ENCODE results near the gene XAF1.
"Not testable (repeated sequence)": the region's sequence is repeated elsewhere in the genome, so short reads cannot be mapped to it uniquely, and the experiment has no call there.

XAF1 gene, protein sequence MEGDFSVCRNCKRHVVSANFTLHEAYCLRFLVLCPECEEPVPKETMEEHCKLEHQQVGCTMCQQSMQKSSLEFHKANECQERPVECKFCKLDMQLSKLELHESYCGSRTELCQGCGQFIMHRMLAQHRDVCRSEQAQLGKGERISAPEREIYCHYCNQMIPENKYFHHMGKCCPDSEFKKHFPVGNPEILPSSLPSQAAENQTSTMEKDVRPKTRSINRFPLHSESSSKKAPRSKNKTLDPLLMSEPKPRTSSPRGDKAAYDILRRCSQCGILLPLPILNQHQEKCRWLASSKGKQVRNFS

GRCh38 chr17:6755731-6756184, at the start of gene XAF1:
Gene XAF1 (plus strand): TSS chr17:6756046. CDS start chr17:6756079, 33 bp downstream.
- peak; percentile 46 for DNase-seq

DNA sequence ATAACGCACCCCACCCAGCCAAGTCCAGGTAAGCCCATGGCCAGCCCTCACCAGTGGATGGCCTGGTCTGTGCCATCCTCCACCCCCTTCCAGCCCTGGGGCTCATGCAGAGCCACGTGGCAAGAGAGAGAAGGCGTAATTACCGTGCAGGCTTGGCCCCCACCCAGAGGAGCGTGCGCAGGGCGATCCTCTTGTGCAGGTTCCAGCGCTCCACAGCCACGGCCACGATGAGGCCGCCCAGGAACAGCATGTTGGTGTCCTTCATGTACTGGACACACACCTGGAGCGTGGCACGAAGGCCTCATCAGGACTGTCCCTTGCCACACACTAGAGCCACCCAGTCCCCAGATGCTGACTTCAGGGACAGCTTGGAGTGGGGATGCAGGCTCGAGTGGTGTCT, 49.3 kb upstream of the XAF1 start:
- no peak for DNase-seq

GRCh38 chr17:6706996-6707395, 48.9 kb upstream of the XAF1 start:
- DNase-seq, result no peak

DNA sequence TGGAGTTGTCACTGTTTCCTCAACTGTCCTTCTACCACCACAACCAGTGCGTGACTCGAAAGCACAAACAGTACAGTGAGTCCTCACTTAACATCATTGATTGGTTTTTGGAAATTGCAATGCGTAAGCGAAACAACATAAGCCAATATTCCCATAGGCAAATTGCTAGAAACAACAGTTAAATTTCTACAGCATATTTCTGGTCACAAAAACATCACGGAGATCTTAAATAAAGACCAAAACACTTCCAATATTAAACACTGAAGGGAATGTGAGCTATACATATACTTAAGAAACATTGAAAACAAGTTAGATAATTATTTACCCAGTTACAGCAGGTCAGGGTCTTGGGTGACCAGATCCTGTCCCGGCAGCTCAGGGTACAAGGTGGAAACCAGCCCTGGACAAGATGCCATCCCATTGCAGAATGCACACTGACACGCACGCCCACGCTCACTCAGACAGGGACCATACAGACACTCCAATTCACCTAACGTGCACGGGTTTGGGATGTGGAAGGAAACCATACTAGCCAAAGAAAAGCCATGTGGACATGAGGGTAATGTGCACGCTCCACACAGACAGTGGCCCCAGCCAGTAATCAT, 47.4 kb upstream of the XAF1 start:
- no peak for DNase-seq

DNA sequence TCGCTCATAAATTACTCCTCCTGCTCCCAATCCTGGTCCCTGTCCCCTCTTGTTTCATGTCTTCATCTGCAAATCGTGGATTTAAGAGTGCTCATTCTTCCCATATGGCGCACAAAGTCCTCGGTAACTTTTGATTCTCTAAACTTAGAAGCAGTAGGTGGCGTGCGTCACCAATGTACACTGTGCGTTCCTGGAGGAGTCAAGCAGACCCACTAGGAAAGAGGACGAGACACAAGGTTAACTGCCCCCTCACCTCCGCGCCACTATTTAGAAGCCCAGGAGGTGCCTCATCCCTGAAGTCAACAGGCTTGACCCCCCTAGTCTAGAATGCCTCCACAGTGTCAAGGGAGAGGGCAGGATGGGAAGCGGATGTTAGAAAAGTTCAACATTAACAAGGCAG, 45.5 kb upstream of the XAF1 start:
- DNase-seq, result no peak

DNA sequence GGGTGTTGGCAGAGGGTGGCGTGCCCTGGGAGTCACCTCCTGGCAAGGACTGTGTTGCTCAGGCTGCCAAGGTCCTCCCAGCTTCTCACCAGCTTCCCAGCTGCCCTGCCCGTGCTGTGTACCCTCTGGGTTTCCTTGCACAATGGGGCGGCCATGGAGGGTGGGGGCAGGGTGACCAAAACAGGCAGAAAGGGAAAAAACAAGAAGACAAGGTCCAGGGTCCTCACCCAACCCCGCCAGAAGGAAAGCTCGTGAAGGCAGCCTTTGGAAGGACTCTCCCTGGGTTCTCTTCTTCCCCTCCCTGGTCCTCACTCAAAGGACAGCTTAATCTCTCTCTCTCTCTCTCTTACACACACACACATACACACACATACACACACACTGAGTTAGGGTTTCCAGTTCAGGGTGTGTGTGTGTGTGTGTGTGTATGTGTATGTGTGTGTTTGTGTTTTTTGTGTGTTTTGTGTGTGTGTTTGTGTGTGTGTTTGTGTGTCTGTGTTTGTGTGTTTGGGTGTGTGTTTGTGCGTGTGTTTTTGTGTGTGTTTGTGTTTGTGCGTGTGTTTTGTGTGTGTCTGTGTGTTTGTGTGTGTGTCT, 44.7 kb upstream of the XAF1 start:
- no peak for DNase-seq

GRCh38 chr17:6711681-6712057, 44.2 kb upstream of the XAF1 start:
- no peak for DNase-seq

GRCh38 chr17:6712058-6712853, 43.6 kb upstream of the XAF1 start:
- DNase-seq, result no peak

GRCh38 chr17:6712854-6713129, 43.1 kb upstream of the XAF1 start:
- no peak for DNase-seq

DNA sequence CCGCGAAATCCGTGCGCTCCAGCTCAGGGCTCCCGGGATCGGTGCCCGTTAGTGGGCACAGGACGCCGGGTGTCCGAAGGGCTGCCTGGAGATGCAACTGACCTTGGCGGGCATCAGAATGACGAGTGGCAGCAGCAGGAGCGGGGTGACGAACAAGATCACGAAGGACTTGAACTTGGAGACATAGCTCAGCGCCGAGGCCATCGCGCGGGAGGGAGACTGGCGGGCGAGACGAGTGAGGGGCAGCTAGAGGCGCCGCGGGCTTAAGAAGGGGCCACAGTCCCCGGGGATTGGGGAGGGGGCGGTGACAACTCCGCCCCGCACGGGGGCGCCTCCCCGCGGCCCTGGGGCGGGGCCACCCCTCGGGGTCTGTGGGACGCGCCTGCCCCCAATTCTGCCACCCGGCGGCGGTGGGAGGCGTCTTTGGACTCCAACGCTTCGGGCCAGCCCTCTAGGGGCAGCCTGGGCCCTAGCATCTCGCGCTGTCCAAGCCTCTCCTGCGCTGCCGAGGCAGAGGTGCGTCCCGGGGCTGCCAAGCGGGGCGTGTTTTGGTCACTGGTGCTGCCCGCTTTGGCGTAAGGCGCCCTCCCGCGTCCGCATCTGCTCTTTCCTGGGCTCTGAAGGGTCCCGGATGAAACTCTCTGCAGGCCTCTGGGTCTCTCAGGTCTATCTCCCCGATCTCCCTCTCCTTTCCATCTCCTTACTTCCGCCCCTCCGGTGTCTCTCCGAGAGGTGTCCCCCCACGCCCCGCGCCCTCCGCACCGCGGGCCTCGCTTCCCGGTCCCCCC, 42.5 kb upstream of the XAF1 start, which contains the start of gene SLC13A5:
Gene SLC13A5, minus strand, starts transcription at position 240 of the 788 bp plus-strand sequence. Its CDS starts 36 bp downstream, at position 204.
- DNase-seq, result peak; percentile 40

DNA sequence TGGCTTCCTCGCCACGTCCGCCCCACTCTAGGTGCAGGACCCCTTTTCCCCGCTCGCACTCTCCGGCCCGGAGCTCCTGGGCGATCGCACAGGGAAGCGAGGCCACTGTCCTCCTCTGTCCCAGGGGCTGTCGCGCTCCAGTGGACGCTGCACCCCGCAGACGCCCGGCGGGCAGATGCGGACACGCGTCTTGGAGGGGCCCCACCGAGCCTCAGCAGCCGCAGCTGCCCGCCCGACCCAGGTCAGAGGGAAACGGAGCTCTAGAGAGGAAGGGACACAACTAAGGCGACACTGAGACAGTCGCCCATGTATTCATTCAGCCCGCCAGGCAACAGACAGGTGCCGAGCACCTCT, 42.0 kb upstream of the XAF1 start:
- DNase-seq, result no peak

GRCh38 chr17:6714315-6714874, 41.5 kb upstream of the XAF1 start:
- no peak for DNase-seq

- DNase-seq, result no peak
Measured at GRCh38 chr17:6716736-6717135, 39.1 kb upstream of the XAF1 start.

DNA sequence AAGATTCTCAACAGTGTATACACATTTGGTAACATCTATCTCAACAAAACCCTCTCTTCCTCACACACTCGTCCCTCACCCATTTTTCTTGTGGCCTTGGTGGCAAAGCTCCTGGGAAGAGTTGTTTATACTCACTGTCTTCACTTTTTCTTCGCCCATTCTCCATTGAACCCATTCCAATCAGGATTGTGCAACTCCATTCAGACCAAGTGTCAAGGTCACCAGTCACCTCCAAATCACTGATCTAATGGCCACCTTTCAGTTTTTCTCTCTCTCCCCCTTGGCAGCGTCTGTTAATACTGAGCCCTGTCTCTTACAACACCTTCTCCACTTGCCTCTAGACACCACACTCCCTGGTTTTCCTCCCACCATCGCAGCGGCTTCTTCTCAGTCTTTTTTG, 34.1 kb upstream of the XAF1 start:
- no peak for DNase-seq

DNA sequence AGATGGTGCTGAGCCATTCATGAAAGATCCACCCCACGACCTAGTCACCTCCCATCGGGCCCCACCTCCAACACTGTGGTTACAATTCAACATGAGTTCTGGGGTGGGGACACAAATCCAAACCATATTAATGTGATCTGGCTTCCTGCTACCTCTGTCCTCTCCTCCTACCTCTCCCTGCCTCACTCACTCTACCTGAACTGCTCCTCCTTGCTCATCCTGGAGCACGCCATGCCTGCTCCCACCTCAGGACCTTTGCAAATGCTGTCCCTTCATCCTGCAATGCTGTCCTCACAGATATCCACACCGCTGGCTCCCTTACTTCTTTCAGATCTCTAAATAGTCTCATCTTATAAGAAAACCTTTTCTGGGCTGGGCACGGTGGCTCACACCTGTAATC, 31.8 kb upstream of the XAF1 start:
- no peak for DNase-seq

GRCh38 chr17:6729531-6729930, 26.3 kb upstream of the XAF1 start:
- DNase-seq, result no peak

GRCh38 chr17:6746665-6747064, 9.2 kb upstream of the XAF1 start:
- DNase-seq, result not testable (repeated sequence)

GRCh38 chr17:6748617-6749016, 7.2 kb upstream of the XAF1 start:
- no peak for DNase-seq

DNA sequence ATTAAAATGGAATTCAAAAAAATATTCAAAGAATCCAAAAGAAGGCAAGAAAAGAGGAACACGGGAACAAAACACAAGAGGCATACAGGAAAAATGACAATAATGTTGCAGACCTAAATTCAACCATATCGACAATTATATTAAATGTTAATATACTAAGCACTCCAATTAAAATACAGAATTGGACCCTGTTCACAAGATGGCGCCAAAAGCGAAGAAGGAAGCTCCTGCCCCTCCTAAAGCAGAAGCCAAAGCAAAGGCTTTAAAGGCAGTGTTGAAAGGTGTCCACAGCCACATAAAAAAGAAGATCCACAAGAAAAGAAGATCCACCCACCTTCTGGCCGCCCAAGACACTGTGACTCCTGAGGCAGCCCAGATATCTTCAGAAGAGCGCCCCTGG, 6.3 kb upstream of the XAF1 start:
- DNase-seq, result peak; percentile 29

DNA sequence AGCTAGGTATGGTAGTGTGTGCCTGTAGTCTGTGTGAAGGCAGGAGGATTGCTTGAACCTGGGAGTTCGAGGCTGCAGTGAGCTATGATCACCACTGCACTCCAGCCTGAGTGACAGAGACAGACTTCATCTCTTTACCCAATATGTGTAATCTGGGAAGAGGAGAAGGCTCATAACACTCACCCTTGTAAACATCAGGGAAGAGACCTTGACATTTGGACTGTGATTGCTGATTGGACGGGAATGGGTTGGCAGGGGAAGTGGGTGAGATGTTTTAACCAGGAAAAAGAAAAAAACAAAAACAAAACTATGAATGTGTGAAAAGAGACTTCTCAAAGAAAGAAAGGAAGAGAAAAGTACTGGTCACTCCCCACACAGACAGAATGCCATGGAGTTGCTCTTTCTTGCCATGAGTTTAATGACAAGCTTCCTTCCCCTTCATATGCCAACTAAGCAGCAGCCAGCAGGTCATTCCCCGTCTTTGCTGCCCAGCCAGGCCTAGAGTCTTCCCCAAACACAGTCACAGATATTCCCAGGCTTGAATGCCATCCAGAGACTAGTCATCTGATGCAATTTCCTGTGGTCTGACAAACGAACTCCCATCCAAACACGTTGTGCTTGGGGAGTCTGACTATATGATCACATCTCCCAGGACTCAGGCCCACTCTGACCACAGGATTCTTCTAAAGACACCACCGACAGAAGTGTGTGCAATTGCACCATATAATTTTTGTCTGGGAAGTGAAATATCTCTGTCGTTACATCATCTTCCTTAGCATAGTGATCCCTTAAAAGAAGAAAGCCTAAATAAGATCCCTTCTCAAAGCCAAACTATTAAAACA, 3.6 kb upstream of the XAF1 start:
- DNase-seq, result peak; percentile 19

DNA sequence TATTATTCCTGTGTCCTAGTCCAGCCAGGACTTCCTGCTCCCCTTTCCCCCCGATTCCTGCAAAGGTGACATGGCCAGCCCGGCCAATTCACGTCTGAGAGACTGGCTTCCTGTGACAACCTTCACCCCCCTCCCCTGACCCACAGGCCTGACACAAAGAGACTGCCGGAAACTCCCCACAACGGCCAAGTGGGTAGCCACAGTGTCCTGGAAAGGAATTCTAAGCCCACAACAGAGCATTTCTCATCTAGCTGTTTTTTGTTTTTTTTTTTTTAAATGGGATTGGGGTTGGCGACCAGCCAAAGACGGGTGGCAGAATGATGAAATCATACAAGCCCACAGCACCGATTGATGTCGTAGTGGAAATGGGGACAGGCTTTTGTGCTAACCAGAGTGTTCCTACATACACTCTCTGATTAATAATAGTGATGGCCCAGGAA, 2.8 kb upstream of the XAF1 start:
- DNase-seq, result peak; percentile 20

- no peak for DNase-seq
Measured at GRCh38 chr17:6753546-6753945, 2.3 kb upstream of the XAF1 start.

Measured in hematopoietic multipotent progenitor cell treated with erythropoietin and hydrocortisone succinate and interleukin-3 and kit ligand, for 8 days (in vitro differentiated cells).